NCI-H748 treated with DMSO at 0.1 percent for 48 hours (cell line): ENCODE data around the gene DTHD1.

Source experiments
- DNase-seq: peaks from one replicate; lab custom pipeline; 2025; lab: John Stamatoyannopoulos, UW

DTHD1 gene

DNA sequence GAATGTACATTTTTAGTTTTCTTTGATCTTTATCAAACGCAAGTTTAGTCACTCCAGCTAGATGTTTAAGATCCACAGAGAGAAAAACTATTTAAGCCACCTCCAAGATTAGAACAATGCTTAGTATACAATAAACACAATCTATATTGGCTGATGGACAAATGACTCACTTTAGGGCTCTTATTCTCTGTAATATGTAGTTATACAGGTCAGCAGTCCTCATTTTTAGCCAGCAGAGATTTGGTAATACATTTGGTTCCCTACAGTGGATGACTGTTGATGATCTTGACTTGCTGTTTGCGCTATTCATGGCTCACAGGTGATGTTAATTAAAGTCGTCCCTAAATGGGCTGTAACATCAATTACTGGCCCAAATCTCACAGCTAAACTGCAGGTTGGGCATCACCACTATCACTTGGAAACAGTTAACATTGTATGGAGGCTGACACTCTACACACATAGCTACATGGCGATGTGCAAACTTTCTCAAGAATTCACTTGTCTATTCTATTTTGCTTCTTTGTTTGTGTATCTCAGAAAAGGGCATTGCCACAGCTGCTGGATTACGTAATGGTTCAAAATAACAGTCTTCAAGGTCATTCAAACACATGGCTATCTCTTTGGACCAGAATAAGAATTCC lies 11.8 kb upstream of the DTHD1 start:
- no peak for DNase-seq

DNA sequence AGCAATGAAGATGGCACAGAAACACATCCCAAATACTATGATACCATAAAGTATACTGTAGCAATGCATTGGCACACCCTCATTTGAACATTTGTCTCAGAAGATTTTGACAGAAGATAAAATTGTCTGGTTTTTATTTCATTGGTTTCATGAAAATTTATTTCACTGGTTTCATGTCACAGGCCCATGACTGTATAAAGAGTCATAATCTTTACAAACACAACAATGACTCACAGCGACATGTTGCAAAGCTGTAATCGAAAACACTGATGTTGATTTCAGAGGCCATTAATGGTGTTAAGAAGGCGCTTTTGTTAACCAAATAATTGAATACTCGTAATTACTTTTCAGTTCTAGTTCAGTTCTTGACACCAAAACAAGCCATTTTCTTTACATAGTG lies 8.1 kb upstream of the DTHD1 start:
- no peak for DNase-seq

DNA sequence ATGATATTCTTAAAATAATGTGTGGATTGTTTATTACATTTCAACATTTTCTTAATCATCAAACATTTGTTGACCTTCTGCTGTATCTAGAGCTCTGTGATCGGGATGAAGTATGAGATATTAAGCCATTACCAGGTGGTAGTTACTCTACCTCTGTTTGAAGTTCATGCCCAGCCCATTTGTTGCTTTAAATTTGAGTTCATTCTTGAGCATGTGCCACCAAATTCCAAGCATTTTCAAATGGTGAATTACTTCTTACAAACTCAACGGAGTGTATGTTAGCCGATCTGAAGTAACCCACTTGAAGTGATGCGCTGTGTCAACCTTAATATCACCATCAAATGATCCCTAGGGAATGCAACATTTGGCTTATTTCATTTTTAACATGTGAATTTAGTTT lies 7.3 kb upstream of the DTHD1 start:
- DNase-seq = no peak

DNA sequence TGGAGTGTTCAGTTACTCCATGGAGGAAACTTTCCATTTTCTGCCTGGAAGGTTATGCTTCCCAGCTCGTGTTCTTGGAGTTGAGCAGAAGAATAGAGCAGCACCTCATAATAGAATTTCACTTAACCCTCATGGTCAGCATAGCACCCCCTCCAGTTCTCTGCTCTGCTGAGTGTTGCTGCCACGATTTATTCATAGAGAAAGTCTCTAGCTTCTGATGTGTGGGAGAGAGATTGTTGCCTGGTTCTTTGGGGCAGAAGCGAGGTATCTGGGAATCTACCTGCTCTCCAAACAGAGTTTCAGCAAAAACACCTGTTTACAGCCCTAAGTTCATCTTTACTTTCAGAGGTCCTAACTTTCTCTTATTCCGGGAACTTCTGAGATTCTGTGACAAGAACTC lies 3.9 kb upstream of the DTHD1 start:
- no peak for DNase-seq

DNA sequence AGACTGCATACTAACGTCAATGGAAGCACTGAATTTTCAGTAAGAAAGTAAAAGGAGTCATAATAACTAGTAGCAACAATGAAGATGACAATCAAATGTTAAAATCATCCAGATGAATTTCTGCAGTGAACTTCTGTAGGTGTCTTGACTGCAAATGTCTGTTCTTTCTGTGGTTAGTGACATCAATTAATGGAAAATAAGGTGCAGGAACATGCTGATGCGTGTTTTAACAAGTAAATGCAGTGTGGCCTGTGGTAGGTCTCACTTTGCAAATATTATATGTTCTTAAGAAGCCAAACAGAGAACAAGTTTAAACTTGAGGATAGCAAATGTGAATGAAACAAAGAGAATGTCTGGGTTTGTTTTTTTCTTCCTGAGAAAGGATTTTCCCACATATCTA lies 2.6 kb upstream of the DTHD1 start:
- no peak for DNase-seq

DNA sequence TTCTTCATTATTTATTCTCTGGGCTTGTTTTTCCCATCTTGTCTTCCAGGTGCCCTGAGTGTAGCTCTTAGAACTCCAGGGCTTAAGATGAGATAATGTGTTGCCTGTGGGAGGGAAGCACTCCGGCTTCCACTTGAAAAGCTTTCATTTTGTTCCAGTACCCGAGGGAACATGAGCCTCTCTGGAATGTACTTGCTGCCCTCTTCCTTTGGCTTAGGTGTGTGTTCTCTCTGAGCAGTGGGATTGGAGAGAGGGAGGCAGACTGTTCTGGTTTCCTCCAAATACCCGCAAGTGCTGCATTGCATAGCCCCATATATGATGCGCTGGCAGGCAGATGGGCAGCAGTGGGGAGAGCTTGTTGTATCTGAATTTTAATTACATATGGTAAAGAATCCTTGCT lies 861 bp upstream of the DTHD1 start:
- no peak for DNase-seq

DNA sequence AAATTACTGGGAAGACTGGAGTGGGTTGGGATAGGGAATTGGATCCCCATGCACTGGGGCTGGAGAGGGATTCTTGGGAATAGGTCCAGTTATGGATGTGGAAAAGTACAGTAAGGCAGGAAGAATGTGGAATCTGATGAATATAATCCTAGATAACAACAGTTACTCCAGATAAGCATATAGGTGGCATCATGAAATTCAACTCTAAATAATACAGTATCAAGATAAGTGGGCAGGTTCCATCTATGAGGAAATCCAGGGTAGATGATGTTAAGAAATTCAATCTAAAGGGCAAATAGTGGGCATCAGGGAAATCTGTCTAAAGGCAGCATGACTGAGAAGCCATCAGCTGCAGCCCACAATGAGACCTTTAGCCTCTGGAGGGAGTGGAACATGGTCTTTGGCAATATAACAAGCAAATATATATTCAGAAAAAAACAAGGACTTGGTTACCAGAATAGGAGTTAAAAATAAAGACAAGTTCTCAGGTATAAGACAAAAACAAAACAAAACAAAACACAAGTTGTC lies 1.2 kb downstream of the DTHD1 start:
- no peak for DNase-seq

DNA sequence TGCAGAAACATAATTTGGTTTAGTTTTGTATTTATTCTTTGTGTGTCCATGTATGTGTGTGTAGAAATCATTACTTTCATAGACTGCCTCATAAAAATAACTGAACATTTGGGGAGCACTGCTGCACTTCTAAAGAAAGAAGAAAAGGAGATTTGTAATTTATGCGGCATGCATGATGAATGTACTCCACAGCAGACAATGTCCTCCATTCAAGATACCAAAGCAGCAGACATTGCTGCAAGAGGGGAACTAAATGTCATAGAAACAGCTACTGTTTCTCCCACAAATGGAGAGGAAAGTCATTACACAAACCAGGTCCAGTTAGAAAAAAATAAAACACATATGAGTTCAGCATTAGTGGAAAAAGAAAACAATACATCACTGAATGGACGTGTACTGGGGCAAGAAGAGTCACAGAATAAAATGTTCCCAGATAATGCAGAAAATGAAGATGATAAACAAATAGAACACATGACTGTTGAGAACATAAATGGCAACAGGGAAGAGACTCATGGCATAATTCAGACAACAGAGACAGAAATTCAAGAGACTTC lies 2.6 kb downstream of the DTHD1 start:
- DNase-seq = no peak

DNA sequence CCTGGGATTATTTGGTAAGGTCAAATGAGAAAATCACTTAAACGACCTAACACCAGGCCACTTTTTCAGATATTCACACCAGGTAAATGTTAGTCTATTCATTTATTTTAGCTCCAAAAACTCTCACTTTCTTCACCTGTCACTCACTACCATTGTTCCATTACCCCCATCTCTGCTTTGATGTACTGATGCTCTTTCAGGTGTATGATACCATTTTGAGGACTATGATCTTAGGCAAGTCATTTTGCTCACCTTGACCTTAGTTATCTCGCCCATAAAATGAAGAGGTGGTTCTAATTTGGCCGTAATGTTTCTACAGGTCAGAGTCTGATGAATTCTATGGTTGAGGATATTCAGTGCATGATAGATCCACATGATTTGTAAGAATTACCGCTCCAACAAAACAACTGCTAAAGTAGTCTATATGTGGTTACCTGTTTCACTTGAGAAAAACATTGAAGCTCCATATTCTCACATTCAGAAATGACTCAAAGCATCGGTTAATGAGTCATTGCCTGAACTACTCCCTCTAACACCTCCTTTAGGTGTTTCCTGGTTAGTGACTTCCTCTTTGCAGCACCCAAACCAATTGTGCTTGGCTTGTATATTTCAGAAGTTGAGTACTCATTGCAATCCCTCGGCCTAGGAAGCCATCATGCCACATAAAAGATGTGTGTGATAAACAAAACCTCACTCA lies 4.5 kb downstream of the DTHD1 start:
- DNase-seq = no peak

DNA sequence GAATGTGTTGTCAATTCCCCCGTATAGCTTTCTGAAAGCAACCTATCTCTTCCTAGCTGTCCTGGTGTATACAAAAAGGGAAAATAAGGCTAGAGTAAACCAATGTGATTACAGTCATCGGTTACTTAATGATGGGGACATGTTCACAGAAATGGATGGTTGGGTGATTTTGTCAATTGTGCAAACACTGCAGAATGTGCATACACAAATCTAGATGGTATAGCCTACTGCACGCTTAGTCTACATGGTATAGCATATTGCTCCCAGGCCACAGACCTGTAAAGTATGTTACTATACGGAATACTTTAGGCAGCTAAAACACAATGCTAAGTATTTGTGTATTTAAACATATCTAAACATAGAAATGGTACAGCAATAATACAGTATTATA lies 5.1 kb downstream of the DTHD1 start:
- no peak for DNase-seq

DNA sequence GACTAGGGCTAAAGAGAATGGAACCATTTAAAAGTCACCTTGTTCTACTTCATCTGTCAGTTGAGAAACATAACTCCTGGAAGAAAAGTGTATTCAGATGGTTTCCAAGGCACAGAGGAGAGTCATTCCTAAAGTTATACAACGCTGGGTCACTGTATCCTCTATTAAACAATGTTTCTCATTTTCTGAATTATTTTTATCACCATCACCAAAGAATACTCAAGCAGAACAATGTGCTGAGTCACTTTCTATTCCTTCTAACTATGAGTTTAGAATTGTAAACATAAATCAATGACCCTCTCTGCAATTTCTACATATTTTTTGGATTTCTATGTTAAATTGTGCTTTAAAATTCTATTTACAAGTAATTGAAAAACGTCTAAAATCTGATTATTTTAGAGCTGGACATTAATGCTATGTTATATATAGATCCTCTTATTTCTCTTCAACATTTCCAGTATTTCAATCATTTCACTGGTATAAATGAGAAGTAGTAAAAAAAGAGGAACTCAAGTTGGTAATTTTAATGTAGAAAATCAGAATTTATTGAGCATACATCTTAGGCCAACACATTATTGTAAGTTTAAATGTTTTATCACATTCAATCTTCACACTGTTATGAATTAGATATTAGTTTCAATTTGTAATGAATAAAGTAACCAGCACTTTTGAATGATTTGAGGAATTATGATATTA lies 7.5 kb downstream of the DTHD1 start:
- DNase-seq = no peak

DNA sequence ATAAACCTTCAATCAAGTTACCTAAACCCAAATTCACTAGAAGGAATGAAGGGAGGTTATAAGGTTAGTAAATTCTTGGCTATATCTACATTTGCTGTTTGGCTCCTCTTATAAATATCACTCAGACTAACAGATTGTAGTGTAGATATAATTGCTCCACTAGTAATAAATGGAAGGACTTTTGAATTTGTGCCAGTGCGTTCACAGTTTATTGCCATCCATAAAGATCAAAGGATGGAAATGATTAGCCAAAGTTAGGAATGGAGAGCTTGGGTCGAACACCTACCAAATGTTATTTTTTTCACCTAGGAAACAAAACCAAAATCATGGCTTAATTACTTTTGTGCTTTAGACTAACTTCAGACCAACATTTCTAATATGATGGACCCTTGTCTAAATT lies 9.2 kb downstream of the DTHD1 start:
- DNase-seq = no peak

DNA sequence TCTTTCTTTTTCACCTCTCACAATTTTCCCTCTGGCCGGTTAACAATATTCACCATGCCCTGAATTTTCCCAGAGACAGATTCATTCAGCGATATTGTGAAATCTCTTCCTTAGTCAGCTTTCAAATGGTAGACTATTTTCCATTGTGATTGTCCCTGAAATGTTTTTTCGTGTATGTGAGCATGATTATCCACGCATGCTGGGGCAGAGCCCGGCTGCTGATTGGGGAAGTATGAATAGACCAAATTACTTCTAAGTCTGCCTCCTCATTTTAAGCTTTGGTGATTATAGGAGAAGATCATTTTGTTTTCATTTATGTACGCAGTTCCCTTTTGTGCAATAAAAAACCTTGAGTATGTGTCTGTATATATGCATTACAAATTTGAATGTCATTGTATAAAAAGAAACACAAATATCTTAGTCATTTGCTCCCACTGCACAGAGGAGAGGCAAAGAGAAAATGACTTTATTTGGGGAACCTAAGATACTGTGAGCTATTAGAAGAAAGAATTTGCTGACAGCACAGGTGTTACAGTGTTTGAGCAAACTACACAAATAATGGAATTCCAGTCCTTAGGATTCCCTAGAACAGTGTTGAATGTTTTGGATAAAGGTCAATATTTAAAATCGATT lies 11.3 kb downstream of the DTHD1 start:
- DNase-seq = no peak

DNA sequence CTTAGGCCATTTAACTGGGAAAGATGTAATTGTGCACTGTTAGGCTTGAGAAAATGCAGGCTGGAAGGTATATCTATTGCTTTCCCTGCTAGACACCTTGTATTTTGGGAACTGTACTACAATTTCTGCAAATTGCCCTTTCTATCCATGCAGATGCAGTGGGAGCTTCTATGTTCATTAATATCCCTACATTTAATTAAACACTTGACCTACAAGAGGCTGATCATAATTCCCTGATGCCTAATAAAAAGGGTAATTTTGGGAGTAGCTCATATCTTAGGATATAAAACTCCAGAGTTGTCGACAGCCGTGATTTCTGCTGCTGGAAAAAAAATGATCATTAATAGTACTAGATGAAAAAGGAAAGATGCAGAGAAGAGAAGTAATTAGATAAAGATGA lies 19.7 kb downstream of the DTHD1 start:
- DNase-seq = no peak

DNA sequence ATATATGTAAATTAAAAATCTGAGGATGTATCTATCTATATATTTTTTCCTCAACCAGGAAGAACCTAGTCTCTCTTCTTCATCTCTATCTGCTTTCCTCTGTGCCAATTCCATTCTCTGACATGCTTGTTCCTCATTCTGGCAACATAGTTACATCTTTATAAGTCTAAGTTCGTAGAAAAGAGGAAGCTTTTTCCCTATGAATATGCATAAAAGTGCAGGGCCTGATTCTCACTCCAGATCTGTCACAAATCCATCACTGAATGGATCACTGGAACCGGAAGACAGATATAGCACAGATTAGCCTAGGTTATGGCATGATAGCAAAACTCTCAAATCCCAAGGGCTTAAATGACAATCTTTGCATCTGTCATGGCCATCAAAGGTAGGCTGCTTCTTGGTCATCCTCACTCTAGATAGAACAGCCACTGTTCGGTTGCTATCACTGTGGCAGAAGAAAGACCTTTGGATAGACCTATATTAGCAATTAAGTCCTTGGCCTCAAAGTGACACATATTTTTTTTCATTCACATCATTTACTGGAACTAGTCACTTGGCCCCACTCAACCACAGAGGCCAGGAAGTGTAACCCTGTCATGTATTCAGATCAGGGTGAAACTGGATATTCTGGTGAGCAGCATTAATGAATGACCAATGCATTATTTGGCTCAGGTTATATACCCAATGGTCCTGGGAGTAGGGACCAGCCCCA lies 22.2 kb downstream of the DTHD1 start:
- no peak for DNase-seq

DNA sequence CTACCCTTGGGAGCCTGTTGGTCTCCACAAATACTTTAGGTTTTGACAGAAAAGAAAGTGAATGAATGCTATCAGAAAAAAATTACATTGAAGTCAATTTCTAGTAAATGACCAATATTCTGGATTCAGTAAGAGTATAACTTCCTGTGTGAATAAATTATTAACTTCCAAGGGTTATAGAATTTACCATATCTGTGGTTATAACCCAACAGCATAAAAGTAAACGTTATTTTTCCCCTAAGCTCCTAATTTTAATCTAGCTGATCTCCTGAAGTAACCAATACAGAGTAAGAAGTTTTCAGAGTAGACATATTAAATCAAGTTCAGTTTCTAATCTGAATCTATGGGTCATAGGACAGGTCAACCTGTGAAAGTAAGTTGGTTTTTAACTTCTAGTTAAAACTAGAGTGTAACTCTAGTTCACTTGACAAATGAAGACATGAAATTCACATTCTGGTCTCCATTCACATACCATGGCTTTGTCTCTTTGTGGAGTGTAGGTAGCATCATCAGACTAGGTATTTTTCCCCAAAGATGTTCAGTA lies 22.8 kb downstream of the DTHD1 start:
- DNase-seq = no peak

DNA sequence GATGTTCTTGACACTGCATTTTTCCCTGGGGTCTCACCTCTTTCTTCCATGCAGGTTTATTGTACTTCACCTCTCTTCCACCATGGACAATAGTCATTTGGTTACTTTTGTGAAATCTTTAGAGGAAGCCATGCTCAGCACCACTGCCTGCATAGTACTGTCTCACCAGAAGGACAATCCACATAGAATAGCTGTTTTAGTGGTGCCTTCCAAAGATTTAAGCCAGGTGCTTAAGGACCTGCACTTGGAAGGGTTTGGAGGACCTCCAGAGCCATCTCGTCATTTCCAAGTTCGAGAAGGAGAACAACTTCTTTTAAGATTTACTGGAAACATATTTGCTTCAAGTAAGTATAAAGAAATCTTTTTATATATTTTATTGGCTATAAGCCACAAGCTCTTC lies 26.7 kb downstream of the DTHD1 start:
- DNase-seq = no peak

DNA sequence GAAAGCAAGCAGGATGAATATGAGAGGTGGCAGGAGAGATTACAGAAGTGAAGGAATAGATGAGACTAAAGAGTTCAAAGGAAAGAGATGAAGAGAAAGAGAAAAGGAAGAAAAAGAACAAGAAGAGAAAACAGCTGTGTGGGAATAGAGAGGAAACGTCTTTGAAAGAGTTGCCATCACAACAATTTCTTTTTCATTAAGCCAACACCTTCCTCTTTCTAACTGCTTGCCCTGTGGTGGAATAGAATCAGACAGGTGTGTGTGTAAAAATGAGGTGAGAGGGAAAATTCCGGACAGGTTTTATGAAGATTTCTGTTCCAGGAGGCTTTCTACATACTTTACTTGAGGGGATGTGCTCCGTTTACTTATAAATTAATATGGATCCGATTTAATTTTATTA lies 28.8 kb downstream of the DTHD1 start:
- no peak for DNase-seq

DNA sequence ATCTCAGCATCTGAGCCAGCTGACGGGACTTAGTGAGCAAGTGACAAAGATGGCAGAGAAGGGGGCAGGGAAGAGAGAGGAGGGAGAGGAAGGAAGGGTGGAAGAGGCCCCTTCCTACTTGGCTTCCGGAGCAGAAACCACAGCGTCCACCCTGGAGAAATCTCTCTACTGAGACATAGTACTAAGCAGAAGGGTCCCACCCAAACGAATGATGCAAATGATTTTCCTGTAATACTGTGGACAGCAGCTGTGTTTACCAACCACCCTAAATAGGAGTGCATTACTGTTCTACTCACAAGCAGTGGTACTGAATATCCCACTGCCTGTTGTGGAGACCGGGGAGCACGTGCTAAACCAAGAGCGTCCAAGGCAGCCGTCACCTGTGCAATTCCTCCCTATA lies 29.4 kb downstream of the DTHD1 start:
- DNase-seq = peak; percentile 4

DNA sequence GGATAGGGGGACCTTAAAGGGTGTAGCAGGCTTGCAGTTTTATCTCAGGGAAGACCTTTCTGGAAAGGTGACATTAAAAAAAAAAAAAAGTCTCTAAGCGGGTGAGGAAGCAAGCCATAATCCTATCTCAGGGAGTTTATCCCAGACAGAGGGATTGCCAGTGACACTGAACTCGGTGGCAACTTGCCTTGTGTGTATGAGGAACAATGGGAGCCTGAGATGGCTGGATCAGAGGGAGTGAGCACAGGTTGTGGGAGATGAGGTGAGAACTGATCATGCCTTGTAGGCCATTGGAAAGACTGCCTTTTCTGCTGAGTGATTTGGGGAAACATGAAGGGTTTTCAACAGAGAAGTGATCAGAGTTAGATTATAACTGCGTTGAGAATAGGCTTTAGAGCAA lies 31.1 kb downstream of the DTHD1 start:
- DNase-seq = no peak

DNA sequence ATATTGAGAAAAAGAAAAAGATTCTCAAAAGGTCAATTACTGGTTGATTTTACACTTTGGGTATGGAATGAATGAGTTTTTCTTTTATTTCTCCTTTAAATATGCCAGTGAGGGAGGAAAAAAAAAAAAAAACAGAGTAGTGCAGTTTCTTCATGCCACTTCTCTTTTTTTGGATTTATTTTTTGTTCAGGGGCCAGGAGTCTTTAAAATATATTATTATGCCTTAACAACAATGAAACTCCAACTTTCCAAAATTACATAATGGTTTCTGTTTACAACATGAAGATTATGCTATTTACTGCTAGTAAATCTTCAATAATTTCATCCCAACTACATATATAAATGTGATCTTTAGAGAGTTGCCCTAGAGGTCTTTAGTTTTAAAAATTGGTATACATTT lies 31.9 kb downstream of the DTHD1 start:
- DNase-seq = no peak

DNA sequence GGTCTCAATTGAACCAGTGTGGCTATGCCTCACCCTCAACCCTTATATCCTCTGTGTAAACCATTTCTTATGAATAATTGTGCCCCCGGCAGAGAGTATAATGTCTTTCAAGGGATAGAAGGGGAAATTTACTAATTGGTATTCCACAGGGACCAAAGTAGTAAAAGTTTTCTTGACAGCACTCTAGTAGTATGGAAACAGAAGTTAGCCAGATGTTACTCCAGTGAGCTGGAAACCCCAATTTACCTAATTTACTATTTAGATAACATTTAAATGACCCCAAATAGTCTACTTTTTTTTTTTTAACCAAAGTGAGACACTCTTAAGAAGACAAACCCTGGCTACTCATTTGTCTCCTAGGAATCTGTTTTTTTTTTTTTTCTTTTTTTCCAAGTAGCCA lies 32.3 kb downstream of the DTHD1 start:
- DNase-seq = no peak
